Esophagus muscularis mucosa (tissue), 3 donors: ENCODE measurements around the gene CELF4.

Experiments
- POLR2A ChIP-seq: fragments of 450-650 bp; IDR thresholded peaks from one replicate; pipeline ENCODE4 v1.6.1; 2017; ENCODE audit warnings: antibody characterized with exemption, moderate library complexity, mild to moderate bottlenecking, low read depth
- POLR2AphosphoS5 ChIP-seq, 2 donors: sonication (generic); formaldehyde crosslinking; IDR thresholded peaks; one replicate each; pipeline ENCODE4 v1.6.1; 2017; ENCODE audit warnings: antibody characterized with exemption in 2 of 2
- TF ChIP-seq, protein P1 (sequence below), 3 experiments: fragments of 200-600 bp in 2 of 3; fragments of 450-650 bp in 1 of 3; sonication (generic) in 2 of 3; IDR thresholded peaks; one replicate each; pipeline ENCODE4 v1.5.1; 2017 to 2019; ENCODE audit warnings: antibody characterized with exemption in 3 of 3, mild to moderate bottlenecking in 2 of 3, moderate library complexity in 1 of 3

DNA sequence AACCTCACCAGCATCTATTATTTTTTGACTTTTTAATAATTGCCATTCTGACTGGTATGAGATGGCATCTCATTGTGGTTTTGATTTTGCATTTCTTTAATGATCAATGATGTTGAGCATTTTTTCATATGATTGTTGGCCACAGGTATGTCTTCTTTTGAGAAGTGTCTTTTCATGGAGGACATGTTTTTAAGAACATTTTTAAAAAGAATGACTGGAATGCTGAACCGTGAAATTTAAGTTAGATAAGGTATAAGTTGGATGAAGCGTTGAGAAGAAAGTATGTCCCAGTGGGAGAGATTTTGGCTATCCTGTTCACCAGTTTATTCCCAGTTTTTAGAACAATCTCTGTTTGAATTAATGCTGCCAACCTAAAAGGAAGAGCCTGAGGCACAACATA, 365.9 kb downstream of the CELF4 start:
- no peak for TF ChIP-seq POLR2A
- TF ChIP-seq, protein P1, sequence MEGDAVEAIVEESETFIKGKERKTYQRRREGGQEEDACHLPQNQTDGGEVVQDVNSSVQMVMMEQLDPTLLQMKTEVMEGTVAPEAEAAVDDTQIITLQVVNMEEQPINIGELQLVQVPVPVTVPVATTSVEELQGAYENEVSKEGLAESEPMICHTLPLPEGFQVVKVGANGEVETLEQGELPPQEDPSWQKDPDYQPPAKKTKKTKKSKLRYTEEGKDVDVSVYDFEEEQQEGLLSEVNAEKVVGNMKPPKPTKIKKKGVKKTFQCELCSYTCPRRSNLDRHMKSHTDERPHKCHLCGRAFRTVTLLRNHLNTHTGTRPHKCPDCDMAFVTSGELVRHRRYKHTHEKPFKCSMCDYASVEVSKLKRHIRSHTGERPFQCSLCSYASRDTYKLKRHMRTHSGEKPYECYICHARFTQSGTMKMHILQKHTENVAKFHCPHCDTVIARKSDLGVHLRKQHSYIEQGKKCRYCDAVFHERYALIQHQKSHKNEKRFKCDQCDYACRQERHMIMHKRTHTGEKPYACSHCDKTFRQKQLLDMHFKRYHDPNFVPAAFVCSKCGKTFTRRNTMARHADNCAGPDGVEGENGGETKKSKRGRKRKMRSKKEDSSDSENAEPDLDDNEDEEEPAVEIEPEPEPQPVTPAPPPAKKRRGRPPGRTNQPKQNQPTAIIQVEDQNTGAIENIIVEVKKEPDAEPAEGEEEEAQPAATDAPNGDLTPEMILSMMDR (IDR thresholded peaks at IDR 0.05): no peak
- no peak for TF ChIP-seq POLR2AphosphoS5 (IDR thresholded peaks at IDR 0.05)
